SJSA1 (cell line): Measurements from ENCODE around the gene GPR107. TPM values are rescaled to one million over a fixed set of nuclear protein-coding genes. Genes with fewer than 3 reads are reported as not detected.

Experiments
- DNase-seq, 2 experiments: peaks; one replicate each; pipeline ENCODE4 v3.0.0-alpha.2; 2015 to 2020; ENCODE audit warnings: low spot score in 2 of 2, low read depth in 1 of 2
- H3K27ac ChIP-seq: fragments of 250-450 bp; sonication (Bioruptor Pico); 2 replicates; pipeline ENCODE4 v1.5.1; 2020; ENCODE audit warnings: mild to moderate bottlenecking, moderate library complexity
- H3K27me3 ChIP-seq: fragments of 250-450 bp; sonication (Bioruptor Pico); replicated peaks from 2 replicates; pipeline ENCODE4 v1.5.1; 2020; ENCODE audit warnings: mild to moderate bottlenecking, moderate library complexity
- H3K36me3 ChIP-seq: fragments of 250-450 bp; sonication (Bioruptor Pico); 2 replicates; pipeline ENCODE4 v1.5.1; 2020; ENCODE audit warnings: mild to moderate bottlenecking
- H3K4me1 ChIP-seq: fragments of 250-450 bp; sonication (Bioruptor Pico); replicated peaks from 2 replicates; pipeline ENCODE4 v1.6.1; 2021; ENCODE audit warnings: mild to moderate bottlenecking
- H3K4me3 ChIP-seq: fragments of 250-450 bp; sonication (Bioruptor Pico); 2 replicates; pipeline ENCODE4 v1.5.1; 2020; ENCODE audit warnings: mild to moderate bottlenecking
- H3K9me3 ChIP-seq: fragments of 250-450 bp; sonication (Bioruptor Pico); replicated peaks from 2 replicates; pipeline ENCODE4 v1.5.1; 2020; ENCODE audit warnings: mild to moderate bottlenecking
- total RNA-seq: library from RNA; depleted of rRNA; stranded (reverse); fragments of >200 nt; shearing (Covaris generic); gene quantifications from 2 replicates; pipeline ENCODE4 v1.2.3, GENCODE V29; 2014

The GPR107 gene
- total RNA-seq, 1 experiment from 2014 or later: 25.5 TPM

- peaks cover 16% of the 10 kb centered on the region for H3K4me1 ChIP-seq
- no peaks in the 10 kb centered on the region for H3K9me3 ChIP-seq
- H3K27me3 ChIP-seq: no peaks in the 10 kb centered on the region
- peak overlapping the region; percentile 76 for H3K27ac ChIP-seq
- H3K4me3 ChIP-seq: peak overlapping the region; percentile 88
- DNase-seq: peak in 1 of 2 experiments; percentile 19
- H3K36me3 ChIP-seq: peaks cover 13% of the 10 kb centered on the region
Observed at GRCh38 chr9:130054325-130054786, 650 bp downstream of the GPR107 start.

GRCh38 chr9:130054820-130055219 is 1.1 kb downstream of the GPR107 start:
- DNase-seq: peak in 1 of 2 experiments; percentile 28
- Histone ChIP-seq H3K4me1 (peaks cover 16% of the 10 kb centered on the region), H3K9me3 (no peaks in the 10 kb centered on the region), H3K27ac (peak overlapping the region; percentile 76; the same call in 1 of the 2 replicates), H3K36me3 (peaks cover 13% of the 10 kb centered on the region), H3K4me3 (peak overlapping the region; percentile 88), H3K27me3 (no peaks in the 10 kb centered on the region)

- no peaks in the 10 kb centered on the region for H3K27me3 ChIP-seq
- no peaks in the 10 kb centered on the region for H3K9me3 ChIP-seq
- DNase-seq: no peak
- no peak overlapping the region for H3K27ac ChIP-seq
- H3K36me3 ChIP-seq: peaks cover 17% of the 10 kb centered on the region
- H3K4me3 ChIP-seq: no peak overlapping the region
- peaks cover 10% of the 10 kb centered on the region for H3K4me1 ChIP-seq
Observed at GRCh38 chr9:130058154-130058553, 4.4 kb downstream of the GPR107 start.

GRCh38 chr9:130058887-130059286 is 5.2 kb downstream of the GPR107 start:
- Histone ChIP-seq H3K27me3 (no peaks in the 10 kb centered on the region), H3K9me3 (no peaks in the 10 kb centered on the region), H3K4me3 (no peak overlapping the region), H3K36me3 (peaks cover 14% of the 10 kb centered on the region), H3K27ac (no peak overlapping the region), H3K4me1 (peaks cover 10% of the 10 kb centered on the region)
- DNase-seq: no peak

- H3K27ac ChIP-seq: no peak overlapping the region
- no peaks in the 10 kb centered on the region for H3K27me3 ChIP-seq
- no peaks in the 10 kb centered on the region for H3K9me3 ChIP-seq
- DNase-seq: no peak
- no peak overlapping the region for H3K4me3 ChIP-seq
- peaks cover 1% of the 10 kb centered on the region; the same call in 1 of the 2 replicates for H3K4me1 ChIP-seq
- H3K36me3 ChIP-seq: peaks cover 15% of the 10 kb centered on the region
Observed at GRCh38 chr9:130060296-130060695, 6.6 kb downstream of the GPR107 start.

GRCh38 chr9:130062750-130063149 is 9.0 kb downstream of the GPR107 start:
- Histone ChIP-seq H3K27ac (no peak overlapping the region), H3K4me1 (no peaks in the 10 kb centered on the region), H3K9me3 (no peaks in the 10 kb centered on the region), H3K4me3 (no peak overlapping the region), H3K27me3 (no peaks in the 10 kb centered on the region), H3K36me3 (peaks cover 15% of the 10 kb centered on the region)
- no peak for DNase-seq

GRCh38 chr9:130064621-130065020 is 10.9 kb downstream of the GPR107 start:
- DNase-seq: no peak
- Histone ChIP-seq H3K4me1 (no peaks in the 10 kb centered on the region), H3K27ac (no peak overlapping the region), H3K36me3 (peaks cover 7% of the 10 kb centered on the region), H3K4me3 (no peak overlapping the region), H3K27me3 (no peaks in the 10 kb centered on the region), H3K9me3 (no peaks in the 10 kb centered on the region)

GRCh38 chr9:130069048-130069447 is 15.3 kb downstream of the GPR107 start:
- Histone ChIP-seq H3K9me3 (no peaks in the 10 kb centered on the region), H3K27ac (no peak overlapping the region), H3K36me3 (peaks cover 3% of the 10 kb centered on the region), H3K27me3 (no peaks in the 10 kb centered on the region), H3K4me3 (no peak overlapping the region), H3K4me1 (peaks cover 19% of the 10 kb centered on the region)
- DNase-seq: no peak

GRCh38 chr9:130072515-130073235 is 19.0 kb downstream of the GPR107 start:
- H3K27me3 ChIP-seq: no peaks in the 10 kb centered on the region
- no peaks in the 10 kb centered on the region for H3K9me3 ChIP-seq
- peaks cover 19% of the 10 kb centered on the region for H3K4me1 ChIP-seq
- H3K36me3 ChIP-seq: peaks cover 20% of the 10 kb centered on the region
- no peak for DNase-seq
- no peak overlapping the region for H3K4me3 ChIP-seq
- H3K27ac ChIP-seq: peak overlapping the region; percentile 79

- DNase-seq: peak; percentile 61 to 88
Observed at GRCh38 chr9:130073373-130073772, 19.7 kb downstream of the GPR107 start.

GRCh38 chr9:130078547-130078946 is 24.8 kb downstream of the GPR107 start:
- Histone ChIP-seq H3K27ac (no peak overlapping the region), H3K4me3 (no peak overlapping the region), H3K9me3 (no peaks in the 10 kb centered on the region), H3K27me3 (no peaks in the 10 kb centered on the region), H3K36me3 (peaks cover 67% of the 10 kb centered on the region), H3K4me1 (peaks cover 5% of the 10 kb centered on the region)
- no peak for DNase-seq

More at GRCh38 chr9:130073373-130073772, 19.7 kb downstream of the GPR107 start:
- H3K4me3 ChIP-seq: no peak overlapping the region
- H3K27me3 ChIP-seq: no peaks in the 10 kb centered on the region
- H3K9me3 ChIP-seq: no peaks in the 10 kb centered on the region
- peaks cover 19% of the 10 kb centered on the region for H3K4me1 ChIP-seq
- peaks cover 25% of the 10 kb centered on the region for H3K36me3 ChIP-seq
- peak overlapping the region; percentile 79 for H3K27ac ChIP-seq

- no peak for DNase-seq
- H3K9me3 ChIP-seq: no peaks in the 10 kb centered on the region
- H3K27ac ChIP-seq: no peak overlapping the region
- no peaks in the 10 kb centered on the region for H3K4me1 ChIP-seq
- H3K36me3 ChIP-seq: peaks cover 64% of the 10 kb centered on the region
- no peak overlapping the region for H3K4me3 ChIP-seq
- no peaks in the 10 kb centered on the region for H3K27me3 ChIP-seq
Observed at GRCh38 chr9:130084337-130084736, 30.6 kb downstream of the GPR107 start.

GRCh38 chr9:130088051-130088450 is 34.3 kb downstream of the GPR107 start:
- no peak for DNase-seq
- Histone ChIP-seq H3K4me3 (no peak overlapping the region), H3K4me1 (no peaks in the 10 kb centered on the region), H3K27ac (no peak overlapping the region), H3K9me3 (no peaks in the 10 kb centered on the region), H3K27me3 (no peaks in the 10 kb centered on the region), H3K36me3 (peaks cover 60% of the 10 kb centered on the region)

- peaks cover 63% of the 10 kb centered on the region for H3K36me3 ChIP-seq
- no peak for DNase-seq
- H3K4me1 ChIP-seq: no peaks in the 10 kb centered on the region
- no peak overlapping the region for H3K4me3 ChIP-seq
- no peaks in the 10 kb centered on the region for H3K9me3 ChIP-seq
- H3K27me3 ChIP-seq: no peaks in the 10 kb centered on the region
- H3K27ac ChIP-seq: no peak overlapping the region
Observed at GRCh38 chr9:130089141-130089540, 35.4 kb downstream of the GPR107 start.
